DND-41 (cell line): ENCODE measurements around the gene NRG2.

Experiments used
- EZH2 ChIP-seq: IDR thresholded peaks from 3 replicates; pipeline ENCODE4 v1.6.1; 2012; ENCODE audit warnings: borderline replicate concordance, low read depth, mild to moderate bottlenecking, moderate library complexity, low read length, inconsistent platforms; ENCODE audit not compliant: severe bottlenecking
- TF ChIP-seq, protein P1 (sequence below): IDR thresholded peaks from 2 replicates; pipeline ENCODE4 v1.5.1; 2012; ENCODE audit warnings: borderline replicate concordance, low read length, moderate library complexity, mild to moderate bottlenecking; ENCODE audit not compliant: poor library complexity, severe bottlenecking; ENCODE audit errors: extremely low read depth

- TF ChIP-seq, protein P1, sequence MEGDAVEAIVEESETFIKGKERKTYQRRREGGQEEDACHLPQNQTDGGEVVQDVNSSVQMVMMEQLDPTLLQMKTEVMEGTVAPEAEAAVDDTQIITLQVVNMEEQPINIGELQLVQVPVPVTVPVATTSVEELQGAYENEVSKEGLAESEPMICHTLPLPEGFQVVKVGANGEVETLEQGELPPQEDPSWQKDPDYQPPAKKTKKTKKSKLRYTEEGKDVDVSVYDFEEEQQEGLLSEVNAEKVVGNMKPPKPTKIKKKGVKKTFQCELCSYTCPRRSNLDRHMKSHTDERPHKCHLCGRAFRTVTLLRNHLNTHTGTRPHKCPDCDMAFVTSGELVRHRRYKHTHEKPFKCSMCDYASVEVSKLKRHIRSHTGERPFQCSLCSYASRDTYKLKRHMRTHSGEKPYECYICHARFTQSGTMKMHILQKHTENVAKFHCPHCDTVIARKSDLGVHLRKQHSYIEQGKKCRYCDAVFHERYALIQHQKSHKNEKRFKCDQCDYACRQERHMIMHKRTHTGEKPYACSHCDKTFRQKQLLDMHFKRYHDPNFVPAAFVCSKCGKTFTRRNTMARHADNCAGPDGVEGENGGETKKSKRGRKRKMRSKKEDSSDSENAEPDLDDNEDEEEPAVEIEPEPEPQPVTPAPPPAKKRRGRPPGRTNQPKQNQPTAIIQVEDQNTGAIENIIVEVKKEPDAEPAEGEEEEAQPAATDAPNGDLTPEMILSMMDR: no peak
- no peak for TF ChIP-seq EZH2
Measured at GRCh38 chr5:139947727-139948126, 95.4 kb downstream of the NRG2 start.
